HG03025 (cell line): ENCODE data around the gene MELK.

Source experiments
- ATAC-seq: cut with Tn5 transposase; IDR thresholded peaks from one replicate; pipeline ENCODE4 v1.9.1; 2021; ENCODE audit warnings: mild to moderate bottlenecking, moderate library complexity; ENCODE audit not compliant: unreplicated experiment, low FRiP score

MELK gene

GRCh38 chr9:36665387-36665786, 92.7 kb downstream of the MELK start:
- ATAC-seq: no peak

GRCh38 chr9:36665921-36666431, 93.3 kb downstream of the MELK start:
- ATAC-seq: no peak

- no peak for ATAC-seq
Measured at GRCh38 chr9:36671561-36671960, 98.9 kb downstream of the MELK start.

- no peak for ATAC-seq
Measured at GRCh38 chr9:36676091-36676490, 103.4 kb downstream of the MELK start.

- ATAC-seq: no peak
Measured at GRCh38 chr9:36676778-36677485, 104.2 kb downstream of the MELK start.

- ATAC-seq: no peak
Measured at GRCh38 chr9:36677611-36678010, 104.9 kb downstream of the MELK start.

GRCh38 chr9:36679710-36680109, 107.0 kb downstream of the MELK start:
- ATAC-seq: no peak

GRCh38 chr9:36686471-36686870, 113.8 kb downstream of the MELK start:
- no peak for ATAC-seq

GRCh38 chr9:36690412-36691168, 117.9 kb downstream of the MELK start:
- ATAC-seq: no peak

- no peak for ATAC-seq
Measured at GRCh38 chr9:36691671-36692070, 119.0 kb downstream of the MELK start.

GRCh38 chr9:36698984-36699383, 126.3 kb downstream of the MELK start:
- ATAC-seq: no peak

GRCh38 chr9:36704148-36704547, 131.5 kb downstream of the MELK start:
- no peak for ATAC-seq

- no peak for ATAC-seq
Measured at GRCh38 chr9:36713515-36714490, 141.1 kb downstream of the MELK start.

- ATAC-seq: no peak
Measured at GRCh38 chr9:36716496-36716895, 143.8 kb downstream of the MELK start.

GRCh38 chr9:36717276-36717675, 144.6 kb downstream of the MELK start:
- no peak for ATAC-seq

- no peak for ATAC-seq
Measured at GRCh38 chr9:36718612-36719011, 145.9 kb downstream of the MELK start.

GRCh38 chr9:36720043-36720442, 147.3 kb downstream of the MELK start:
- ATAC-seq: no peak

- ATAC-seq: no peak
Measured at GRCh38 chr9:36721846-36722588, 149.3 kb downstream of the MELK start.

GRCh38 chr9:36725777-36726356, 153.2 kb downstream of the MELK start:
- no peak for ATAC-seq
